Upper lobe of left lung (tissue), 4 donors: ENCODE measurements around the gene FOXE1.

ENCODE experiments used
- POLR2A ChIP-seq, 4 donors: fragments of 450-650 bp; IDR thresholded peaks; one replicate each; pipeline ENCODE4 v1.5.1; 2016 to 2017; ENCODE audit warnings: antibody characterized with exemption in 4 of 4, mild to moderate bottlenecking in 2 of 4
- TF ChIP-seq, protein P1 (sequence below), 6 experiments: fragments of 450-650 bp in 4 of 6; fragments of 200-600 bp in 2 of 6; sonication (generic) in 2 of 6; IDR thresholded peaks; one replicate each; pipeline ENCODE4 v1.5.1; 2016 to 2019; ENCODE audit warnings: antibody characterized with exemption in 6 of 6

DNA sequence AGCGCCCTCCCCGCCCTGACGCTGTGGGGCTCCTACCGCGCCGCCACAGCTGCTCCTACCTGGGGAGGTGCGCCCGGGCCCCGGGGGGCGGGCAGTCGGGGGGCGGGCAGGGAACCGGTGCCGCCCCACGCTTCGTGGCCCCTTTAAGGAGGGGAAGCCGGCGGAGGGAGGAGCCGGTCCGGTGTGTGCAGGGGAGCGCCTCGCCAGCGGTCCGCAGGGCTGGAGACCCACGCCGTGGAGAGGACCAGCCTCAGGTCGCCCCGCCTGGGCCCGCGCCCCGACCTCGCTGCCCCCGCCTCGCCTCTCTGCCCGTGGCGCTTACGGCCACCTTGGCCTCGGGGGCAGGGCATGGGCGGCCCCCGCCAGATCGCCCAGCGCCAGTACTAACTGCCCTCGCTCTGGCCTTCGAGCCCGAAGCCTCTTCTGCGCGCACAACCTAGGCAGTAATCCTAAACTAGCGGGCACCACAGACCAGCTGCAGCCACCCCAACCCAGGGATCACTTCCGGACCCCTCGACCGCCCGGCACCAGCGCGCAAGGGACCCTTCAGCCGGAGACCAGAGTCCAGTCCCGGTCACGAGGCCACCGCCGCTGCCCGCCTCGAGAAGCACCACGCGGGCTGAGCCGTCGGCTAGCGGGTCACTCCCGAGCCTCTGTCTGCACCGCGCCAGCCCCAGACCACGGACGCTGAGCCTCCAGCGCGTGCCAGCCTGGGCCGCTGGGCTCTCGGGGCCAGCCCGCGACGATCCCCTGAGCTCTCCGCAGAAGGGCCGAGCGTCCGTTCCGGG, at the start of gene FOXE1:
- TF ChIP-seq POLR2A (IDR thresholded peaks at IDR 0.05), result no peak
- TF ChIP-seq, protein P1, sequence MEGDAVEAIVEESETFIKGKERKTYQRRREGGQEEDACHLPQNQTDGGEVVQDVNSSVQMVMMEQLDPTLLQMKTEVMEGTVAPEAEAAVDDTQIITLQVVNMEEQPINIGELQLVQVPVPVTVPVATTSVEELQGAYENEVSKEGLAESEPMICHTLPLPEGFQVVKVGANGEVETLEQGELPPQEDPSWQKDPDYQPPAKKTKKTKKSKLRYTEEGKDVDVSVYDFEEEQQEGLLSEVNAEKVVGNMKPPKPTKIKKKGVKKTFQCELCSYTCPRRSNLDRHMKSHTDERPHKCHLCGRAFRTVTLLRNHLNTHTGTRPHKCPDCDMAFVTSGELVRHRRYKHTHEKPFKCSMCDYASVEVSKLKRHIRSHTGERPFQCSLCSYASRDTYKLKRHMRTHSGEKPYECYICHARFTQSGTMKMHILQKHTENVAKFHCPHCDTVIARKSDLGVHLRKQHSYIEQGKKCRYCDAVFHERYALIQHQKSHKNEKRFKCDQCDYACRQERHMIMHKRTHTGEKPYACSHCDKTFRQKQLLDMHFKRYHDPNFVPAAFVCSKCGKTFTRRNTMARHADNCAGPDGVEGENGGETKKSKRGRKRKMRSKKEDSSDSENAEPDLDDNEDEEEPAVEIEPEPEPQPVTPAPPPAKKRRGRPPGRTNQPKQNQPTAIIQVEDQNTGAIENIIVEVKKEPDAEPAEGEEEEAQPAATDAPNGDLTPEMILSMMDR (IDR thresholded peaks at IDR 0.05), result no peak
